SK-N-SH treated with all-trans-retinoic acid at 6 μM for 48 hours (cell line): Measurements from ENCODE around the gene KLK10.

ENCODE experiments used
- CSDC2 ChIP-seq: fragments of 250-450 bp; sonication (Bioruptor Pico); IDR thresholded peaks from 2 replicates; pipeline ENCODE4 v1.5.0; 2020; ENCODE audit warnings: mild to moderate bottlenecking, moderate library complexity
- CSRNP3 ChIP-seq: fragments of 250-450 bp; sonication (Bioruptor Pico); IDR thresholded peaks from 2 replicates; pipeline ENCODE4 v1.5.1; 2021; ENCODE audit warnings: mild to moderate bottlenecking, moderate library complexity
- GLIS3 ChIP-seq: fragments of 250-450 bp; sonication (Bioruptor Pico); IDR thresholded peaks from 2 replicates; pipeline ENCODE4 v1.5.0; 2020; ENCODE audit warnings: mild to moderate bottlenecking, moderate library complexity
- PATZ1 ChIP-seq: fragments of 250-450 bp; sonication (Bioruptor Pico); IDR thresholded peaks from 2 replicates; pipeline ENCODE4 v1.8.0; 2020; ENCODE audit warnings: mild to moderate bottlenecking, moderate library complexity, borderline replicate concordance
- POU6F1 ChIP-seq: fragments of 250-450 bp; sonication (Bioruptor Pico); IDR thresholded peaks from 2 replicates; pipeline ENCODE4 v1.8.0; 2021; ENCODE audit warnings: low read depth, mild to moderate bottlenecking, moderate library complexity, borderline replicate concordance
- RARB ChIP-seq: fragments of 250-450 bp; sonication (Bioruptor Pico); IDR thresholded peaks from 2 replicates; pipeline ENCODE4 v1.8.0; 2021; ENCODE audit warnings: mild to moderate bottlenecking, moderate library complexity
- TSHZ2 ChIP-seq: fragments of 250-450 bp; sonication (Bioruptor Pico); IDR thresholded peaks from 2 replicates; pipeline ENCODE4 v1.5.0; 2020; ENCODE audit warnings: mild to moderate bottlenecking, moderate library complexity
- ZFP30 ChIP-seq: fragments of 450-650 bp; formaldehyde crosslinking; IDR thresholded peaks from 2 replicates; pipeline ENCODE4 v1.5.0; 2022; ENCODE audit warnings: mild to moderate bottlenecking, moderate library complexity
- ZNF565 ChIP-seq: fragments of 450-650 bp; formaldehyde crosslinking; conservative IDR thresholded peaks from 2 replicates; pipeline ENCODE4 v1.5.0; 2020; ENCODE audit warnings: low read depth, mild to moderate bottlenecking, moderate library complexity

GRCh38 chr19:51055866-51056265 lies 36.4 kb upstream of the KLK10 start:
- no peak for TF ChIP-seq ZFP30 (CRISPR knock-in tag)
- no peak for TF ChIP-seq TSHZ2
- no peak for TF ChIP-seq PATZ1 (CRISPR knock-in tag)
- no peak for TF ChIP-seq CSRNP3 (CRISPR knock-in tag)
- TF ChIP-seq RARB (CRISPR knock-in tag), result no peak
- TF ChIP-seq POU6F1 (CRISPR knock-in tag), result no peak
- TF ChIP-seq ZNF565 (CRISPR knock-in tag), result no peak
- no peak for TF ChIP-seq CSDC2 (CRISPR knock-in tag)
- no peak for TF ChIP-seq GLIS3 (CRISPR knock-in tag)
